GM19035 (cell line): Measurements from ENCODE around the gene AK6.
"Not testable (repeated sequence)": the region's sequence is repeated elsewhere in the genome, so short reads cannot be mapped to it uniquely, and the experiment has no call there.

Source experiments
- ATAC-seq: cut with Tn5 transposase; IDR thresholded peaks from one replicate; pipeline ENCODE4 v1.9.1; 2021; ENCODE audit not compliant: unreplicated experiment

The AK6 gene

DNA sequence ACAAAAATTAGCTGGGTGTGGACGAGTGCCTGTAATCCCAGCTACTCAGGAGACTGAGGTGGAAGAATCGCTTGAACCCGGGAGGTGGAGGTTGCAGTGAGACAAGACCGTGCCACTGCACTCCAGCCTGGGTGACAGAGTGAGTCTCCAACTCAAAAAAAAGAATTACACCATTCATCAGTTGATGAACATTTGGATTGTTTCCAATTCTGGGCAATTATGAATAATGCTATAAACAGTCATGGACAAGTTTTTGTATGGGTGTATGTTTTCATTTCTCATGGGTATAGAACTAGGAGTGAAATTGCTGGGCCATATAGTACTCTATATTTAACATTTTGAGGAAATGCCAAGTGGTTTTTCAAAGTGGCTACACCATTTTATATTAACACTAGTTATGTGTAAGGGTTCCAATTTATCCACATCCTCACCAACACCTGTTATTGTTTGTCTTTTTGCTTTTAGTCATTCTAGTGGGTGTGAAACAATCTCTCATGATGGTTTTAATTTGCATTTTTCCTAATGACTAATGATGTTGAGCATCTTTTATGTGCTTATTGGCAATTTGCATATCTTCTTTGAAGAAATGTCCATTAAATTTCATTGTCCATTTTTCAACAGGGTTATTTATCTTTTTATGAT lies 27.7 kb downstream of the AK6 start:
- ATAC-seq: no peak

DNA sequence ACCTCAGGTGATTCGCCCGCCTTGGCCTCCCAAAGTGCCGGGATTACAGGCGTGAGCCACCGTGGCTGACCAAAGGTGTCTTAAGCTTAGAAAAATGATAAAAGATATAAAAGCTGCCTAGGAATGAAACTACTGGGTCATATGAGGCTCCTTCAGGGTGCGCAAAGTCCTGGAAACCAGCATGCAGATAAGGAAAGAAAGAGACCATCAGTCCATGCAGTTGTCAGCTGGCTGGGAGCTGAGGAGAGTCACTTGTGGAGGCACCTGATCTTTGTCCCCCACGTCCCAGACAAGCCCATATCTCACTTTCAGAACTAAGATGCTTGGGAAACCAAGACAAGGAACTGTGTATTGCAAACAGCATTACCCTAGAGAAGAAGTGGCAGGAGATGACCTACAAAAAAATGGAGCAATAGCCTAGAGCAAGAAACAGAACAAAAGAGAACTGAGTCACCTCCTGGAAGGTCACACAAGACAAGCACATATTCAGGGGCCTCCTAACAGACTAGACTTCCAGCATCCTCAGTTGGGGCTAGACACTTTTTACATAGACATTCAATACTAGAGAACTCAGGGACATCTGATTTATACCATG lies 33.9 kb downstream of the AK6 start:
- no peak for ATAC-seq

GRCh38 chr5:69334793-69335268 lies 34.5 kb downstream of the AK6 start:
- ATAC-seq: no peak

- ATAC-seq: not testable (repeated sequence)
Measured at GRCh38 chr5:69333668-69334315, 35.5 kb downstream of the AK6 start.

GRCh38 chr5:69331528-69332445 lies 37.5 kb downstream of the AK6 start:
- no peak for ATAC-seq

DNA sequence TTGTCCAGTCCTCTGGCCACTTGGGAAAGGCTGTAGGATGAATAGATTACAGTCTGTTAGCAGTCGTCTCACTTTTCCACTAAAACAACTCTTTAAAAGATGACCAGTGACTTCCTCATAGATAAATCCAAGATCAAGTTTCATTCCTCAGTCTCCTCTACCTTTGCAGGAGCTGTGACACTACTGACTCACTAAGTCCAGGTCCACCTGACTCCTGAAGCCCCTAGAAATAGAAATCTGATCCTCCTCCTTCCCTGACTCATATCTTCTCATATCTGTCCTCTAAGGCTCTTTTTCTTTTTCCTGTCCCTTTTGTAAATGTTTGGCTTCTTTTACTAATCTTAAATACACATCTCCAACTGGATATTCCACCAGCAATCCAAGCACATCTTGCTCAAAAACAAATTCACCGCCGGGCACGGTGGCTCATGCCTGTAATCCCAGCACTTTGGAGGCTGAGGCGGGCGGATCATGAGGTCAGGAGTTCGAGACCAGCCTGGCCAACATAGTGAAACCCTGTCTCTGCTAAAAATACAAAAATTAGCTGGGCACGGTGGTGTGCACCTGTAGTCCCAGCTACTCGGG lies 39.3 kb downstream of the AK6 start:
- ATAC-seq: no peak

DNA sequence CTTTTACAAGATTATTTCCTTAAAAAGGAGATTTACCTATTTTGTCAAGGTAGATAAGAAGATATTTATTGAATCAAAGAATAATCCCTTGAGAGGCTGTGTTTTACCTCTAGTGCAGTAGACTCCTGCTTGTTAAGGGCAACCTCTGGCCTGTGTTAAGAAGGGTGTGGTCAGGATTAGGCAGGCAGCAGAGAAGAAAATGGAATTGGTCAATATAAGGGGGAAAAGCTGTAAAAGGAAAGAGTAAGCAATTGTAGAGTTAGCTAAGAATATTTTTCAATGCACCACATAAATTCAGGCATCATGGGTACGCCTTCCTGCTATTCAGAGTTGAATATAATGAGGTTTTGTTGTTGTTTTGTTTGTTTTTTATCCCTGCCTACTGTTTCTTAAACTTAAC lies 43.0 kb downstream of the AK6 start:
- no peak for ATAC-seq

DNA sequence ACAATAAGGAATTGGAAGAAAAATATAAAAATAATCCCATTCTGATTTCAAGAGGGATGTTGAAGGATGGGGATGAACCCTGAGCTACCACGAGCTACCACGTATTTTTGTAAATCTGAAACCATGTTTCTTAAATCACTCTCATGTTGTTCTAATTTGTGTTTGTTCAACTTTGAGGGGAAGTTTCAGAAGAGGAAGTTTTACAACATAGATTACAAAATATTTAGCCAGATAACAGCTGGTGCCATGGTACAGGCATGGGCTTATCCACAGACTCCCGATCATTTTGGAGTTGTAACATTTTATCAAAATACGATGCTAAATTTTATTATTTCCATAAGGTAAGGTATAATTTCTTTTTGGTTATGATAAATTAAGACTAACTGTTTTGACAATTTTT lies 51.9 kb downstream of the AK6 start:
- ATAC-seq: no peak

- ATAC-seq: no peak
Measured at GRCh38 chr5:69315972-69316371, 53.3 kb downstream of the AK6 start.

DNA sequence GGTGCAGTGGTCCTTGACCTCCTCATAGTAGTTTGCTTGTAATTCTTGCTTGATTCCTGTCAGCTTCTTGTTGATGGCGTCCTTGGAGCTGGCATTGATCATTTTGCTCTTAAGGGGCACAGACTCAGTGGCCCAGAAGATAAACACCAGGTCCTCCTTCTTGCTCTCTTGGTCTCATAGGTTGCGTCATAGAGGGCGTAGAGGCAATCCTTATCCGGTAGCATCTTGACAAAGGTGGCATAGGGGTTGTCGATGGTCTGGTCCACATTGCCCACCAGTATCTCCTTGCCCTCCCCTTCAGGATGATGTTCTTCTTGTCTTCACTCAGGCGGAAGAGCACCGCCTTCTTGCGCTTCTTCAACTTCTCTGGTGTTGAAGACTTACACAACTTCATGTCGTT lies 55.9 kb downstream of the AK6 start:
- ATAC-seq: no peak

- no peak for ATAC-seq
Measured at GRCh38 chr5:69312459-69313160, 56.7 kb downstream of the AK6 start.

GRCh38 chr5:69309380-69309779 lies 59.9 kb downstream of the AK6 start:
- no peak for ATAC-seq

DNA sequence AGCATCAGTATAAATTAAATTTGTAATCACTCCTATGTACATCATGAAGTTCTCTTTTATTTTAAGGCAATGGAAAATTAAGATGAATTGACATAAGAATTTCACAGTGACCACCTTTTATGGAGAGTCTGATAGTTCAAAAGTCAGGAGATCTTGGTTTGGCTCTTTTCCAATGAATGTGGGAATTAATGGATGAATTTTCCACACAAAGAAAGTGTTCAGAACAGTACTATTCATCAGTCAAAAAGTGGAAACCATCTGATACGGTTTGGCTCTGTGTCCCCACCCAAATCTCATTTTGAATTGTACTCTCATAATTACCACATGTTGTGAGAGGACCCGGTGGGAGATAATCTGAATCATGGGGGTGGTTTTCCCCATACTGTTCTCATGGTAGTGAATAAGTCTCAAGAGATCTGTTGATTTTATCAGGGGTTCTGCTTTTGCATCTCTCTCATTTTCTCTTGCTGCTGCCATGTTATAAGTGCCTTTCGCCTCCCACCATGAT lies 61.2 kb downstream of the AK6 start:
- no peak for ATAC-seq

DNA sequence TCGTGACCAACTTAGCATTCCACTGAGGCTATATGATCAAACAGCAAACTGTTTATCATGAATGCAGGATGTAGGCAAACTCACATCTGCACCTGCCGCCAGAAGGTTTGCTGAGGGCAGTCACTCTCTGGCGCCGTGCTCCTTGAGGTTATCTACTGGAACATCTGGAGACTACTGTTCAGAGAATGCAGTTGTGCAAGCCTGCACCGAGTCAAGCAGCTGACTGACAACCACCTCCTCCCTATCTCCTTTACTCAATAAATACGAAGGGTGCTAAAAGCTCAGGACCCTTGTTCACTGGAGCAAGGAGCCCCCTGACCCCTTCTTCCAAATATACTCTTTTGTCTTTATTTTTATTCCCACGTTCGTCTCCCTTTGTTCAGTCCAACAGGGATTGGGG lies 63.8 kb downstream of the AK6 start:
- ATAC-seq: no peak
